HG03135 (cell line): ENCODE results near the gene SSR3.
"Not testable (repeated sequence)": the region's sequence is repeated elsewhere in the genome, so short reads cannot be mapped to it uniquely, and the experiment has no call there.

ENCODE experiments used
- ATAC-seq: cut with Tn5 transposase; IDR thresholded peaks from one replicate; pipeline ENCODE4 v1.9.1; 2021; ENCODE audit warnings: mild to moderate bottlenecking, moderate library complexity; ENCODE audit not compliant: unreplicated experiment

SSR3 gene

DNA sequence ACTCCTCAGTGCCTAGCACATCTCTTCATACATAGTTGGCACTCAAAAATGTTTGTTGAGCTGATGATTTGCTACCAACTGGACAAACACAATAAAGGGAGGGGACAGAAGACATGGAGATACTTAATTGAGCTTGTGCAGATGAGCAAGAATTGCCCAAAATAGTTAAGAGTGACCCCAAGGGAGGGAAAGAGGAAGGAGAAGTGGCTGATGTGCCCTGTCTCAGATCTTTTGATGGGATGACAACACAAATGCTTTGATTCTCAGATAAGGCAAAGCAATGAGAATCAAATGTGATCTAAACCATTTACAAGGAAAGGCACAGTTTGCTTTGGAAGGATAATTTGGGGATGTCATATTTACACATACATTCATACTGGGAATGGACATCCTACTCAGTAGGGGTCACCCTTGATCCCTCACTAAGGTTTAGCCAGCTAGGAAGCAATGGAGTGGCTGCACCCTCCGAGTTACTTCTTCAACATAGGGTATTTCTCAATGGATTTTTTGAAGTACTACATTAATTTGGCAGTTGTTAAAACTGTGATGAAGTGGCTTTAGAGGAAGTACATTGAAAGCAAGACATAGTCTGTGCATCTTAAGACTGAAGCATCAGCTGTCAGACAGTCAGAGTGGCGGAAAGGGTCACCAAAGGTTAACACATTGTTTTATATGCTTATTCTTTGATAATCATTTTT, 21.9 kb upstream of the SSR3 start:
- ATAC-seq = no peak

DNA sequence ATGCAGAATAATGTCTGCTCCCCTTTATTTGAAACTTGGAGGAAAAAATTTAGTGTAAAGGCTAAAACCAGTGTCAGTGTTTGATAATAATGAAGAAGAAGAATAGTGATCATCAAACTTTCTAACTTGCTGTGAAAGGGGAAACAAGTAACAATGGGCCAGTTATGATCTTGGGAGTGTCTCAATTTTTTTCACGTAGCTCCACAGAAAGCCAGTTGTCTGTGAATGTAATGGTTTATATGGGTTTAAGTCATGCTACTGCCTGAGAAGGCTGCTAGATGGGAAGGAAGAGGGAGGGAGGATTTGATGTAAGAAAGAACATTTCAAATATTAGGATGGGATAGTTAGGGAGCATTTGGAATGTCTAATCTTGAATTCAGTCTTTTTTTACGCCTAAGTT, 21.1 kb upstream of the SSR3 start:
- ATAC-seq = no peak

DNA sequence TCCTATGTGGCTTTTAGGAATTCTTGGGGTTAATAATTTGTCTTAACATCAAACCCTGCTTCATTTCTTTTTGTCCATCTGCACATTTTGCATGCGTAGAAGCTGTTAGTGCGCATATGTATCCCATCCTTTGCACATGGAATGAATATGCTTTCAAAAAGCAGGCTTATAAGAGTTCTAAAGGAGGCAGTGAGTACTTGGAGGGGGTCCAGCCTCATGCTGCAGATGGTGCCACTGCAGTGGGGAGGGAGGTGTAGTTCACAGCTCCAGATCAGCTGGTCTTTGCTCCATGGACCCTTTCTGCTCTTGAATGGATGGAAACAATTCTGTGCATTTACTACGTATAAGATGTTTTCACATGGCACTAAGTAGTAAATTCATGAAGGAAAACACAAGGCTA, 20.7 kb upstream of the SSR3 start:
- ATAC-seq = no peak

DNA sequence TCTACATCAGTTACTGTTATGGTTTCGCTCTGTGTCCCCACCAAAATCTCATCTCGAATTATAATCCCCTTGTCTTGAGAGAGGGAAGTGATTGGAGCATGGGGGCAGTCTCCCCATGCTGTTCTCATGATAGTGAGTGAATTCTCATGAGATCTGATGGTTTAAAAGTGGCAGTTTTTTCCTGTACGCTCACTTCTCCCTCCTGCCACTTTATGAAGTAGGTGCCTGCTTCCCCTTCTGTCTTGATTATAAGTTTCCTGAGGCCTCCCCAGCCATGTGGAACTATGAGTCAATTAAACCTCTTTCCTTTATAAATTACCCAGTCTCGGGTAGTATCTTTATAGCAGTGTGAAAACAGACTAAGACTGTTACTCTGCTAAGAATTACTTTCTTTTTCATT, 15.0 kb upstream of the SSR3 start:
- ATAC-seq = not testable (repeated sequence)

- not testable (repeated sequence) for ATAC-seq
Measured at GRCh38 chr3:156569016-156569415, 14.1 kb upstream of the SSR3 start.

GRCh38 chr3:156563900-156564682, 9.2 kb upstream of the SSR3 start:
- no peak for ATAC-seq

DNA sequence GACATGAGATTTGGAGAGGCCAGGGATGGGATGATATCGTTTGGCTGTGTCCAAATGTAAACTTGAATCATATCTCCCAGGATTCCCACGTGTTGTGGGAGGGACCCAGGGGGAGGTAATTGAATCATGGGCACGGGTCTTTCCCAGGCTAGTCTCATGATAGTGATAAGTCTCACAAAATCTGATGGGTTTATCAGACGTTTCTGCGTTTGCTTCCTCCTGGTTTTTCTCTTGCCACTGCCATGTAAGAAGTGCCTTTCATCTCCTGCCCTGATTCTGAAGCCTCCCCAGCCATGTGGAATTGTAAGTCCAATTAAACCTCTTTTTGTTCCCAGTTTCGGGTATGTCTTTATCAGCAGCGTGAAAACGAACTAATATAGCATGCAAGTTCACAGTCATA, 7.6 kb upstream of the SSR3 start:
- ATAC-seq = not testable (repeated sequence)

- no peak for ATAC-seq
Measured at GRCh38 chr3:156561533-156561932, 6.6 kb upstream of the SSR3 start.

DNA sequence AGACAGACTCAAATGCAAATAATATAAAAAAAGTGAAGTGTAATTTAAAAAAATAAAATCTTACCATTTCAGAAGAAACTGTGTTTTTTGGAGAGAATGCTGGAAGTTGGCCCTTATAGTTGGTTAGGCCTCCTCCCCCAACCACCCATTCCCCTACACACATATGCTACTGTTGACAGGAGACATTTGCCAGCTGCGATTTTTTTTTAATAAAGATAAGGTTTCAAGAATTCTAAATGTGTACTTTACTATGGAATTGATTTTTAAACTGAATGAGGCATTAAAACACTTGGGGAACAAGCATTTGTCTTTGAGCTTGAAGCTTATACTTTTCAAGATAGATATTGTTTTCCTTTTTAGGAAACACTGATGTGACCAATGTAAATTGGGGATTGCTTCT, 4.4 kb upstream of the SSR3 start:
- ATAC-seq = no peak

DNA sequence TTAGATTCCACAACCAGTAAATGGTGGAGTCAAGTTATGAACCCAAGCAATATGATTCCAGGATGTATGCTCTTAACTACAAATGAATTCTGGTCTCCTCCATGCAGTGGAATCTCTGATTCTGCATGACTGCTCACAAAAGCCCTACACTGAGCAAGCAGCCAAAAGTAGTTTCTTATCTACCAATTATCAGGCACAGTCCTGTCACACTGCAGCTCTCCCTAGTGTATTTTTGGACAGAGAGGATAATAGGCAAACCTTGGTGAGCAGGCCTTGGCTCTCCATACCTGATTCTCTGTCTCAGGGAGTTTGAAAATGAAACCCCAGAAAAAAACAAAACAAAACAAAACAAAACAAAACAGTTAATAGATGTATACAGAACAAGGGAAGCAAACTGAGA, 3.5 kb upstream of the SSR3 start:
- ATAC-seq = no peak

GRCh38 chr3:156554515-156554841, 439 bp downstream of the SSR3 start:
- ATAC-seq = no peak

DNA sequence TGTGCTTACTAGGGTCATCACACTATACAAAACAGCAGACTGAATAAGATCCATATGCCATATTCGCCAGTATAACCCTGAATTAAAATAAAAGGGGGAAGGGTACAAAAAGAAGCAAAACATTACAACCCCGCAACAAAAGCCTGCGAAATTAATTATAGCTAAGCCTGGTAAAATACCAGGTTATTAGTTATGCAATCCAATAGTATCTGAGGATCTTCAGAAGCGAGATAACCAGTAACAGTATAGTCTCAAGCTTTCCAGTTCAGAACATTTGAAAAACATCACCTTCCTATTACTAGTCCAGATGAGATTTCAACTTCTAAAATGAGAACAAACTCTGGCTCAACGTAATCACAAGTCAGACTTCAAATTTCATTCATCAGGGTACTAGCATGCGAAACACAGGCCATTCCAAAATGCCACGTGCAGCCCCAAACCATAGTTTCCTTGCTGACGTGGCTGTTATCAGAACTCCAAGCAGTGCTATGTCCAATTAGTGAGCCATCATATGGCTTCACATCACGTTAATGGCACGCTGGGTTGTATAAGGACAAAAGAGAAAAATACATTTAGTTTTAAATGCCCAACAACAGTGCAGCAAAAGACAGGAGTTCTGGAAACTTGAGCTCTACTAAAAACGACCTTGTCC, 1.1 kb downstream of the SSR3 start:
- no peak for ATAC-seq

DNA sequence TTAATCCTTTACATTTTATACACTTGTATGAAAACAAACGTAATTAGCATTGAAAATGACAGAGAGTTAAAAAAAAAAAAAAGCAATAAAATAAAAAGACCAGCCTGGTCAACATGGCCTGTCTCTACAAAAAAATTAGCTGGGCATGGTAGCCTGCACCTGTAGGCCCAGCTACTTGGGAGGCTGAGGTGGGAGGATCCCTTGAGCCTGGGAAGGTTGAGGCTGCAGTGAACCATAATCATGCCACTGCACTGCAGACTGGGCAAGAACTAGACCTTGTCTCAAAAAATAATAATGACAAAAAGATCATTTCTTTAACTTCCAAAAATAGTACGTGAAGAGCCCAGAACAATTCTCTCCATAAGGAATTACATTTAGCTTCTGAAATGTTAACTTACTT, 1.9 kb downstream of the SSR3 start:
- ATAC-seq = no peak

GRCh38 chr3:156551746-156552145, 3.2 kb downstream of the SSR3 start:
- no peak for ATAC-seq

- ATAC-seq = no peak
Measured at GRCh38 chr3:156551261-156551660, 3.7 kb downstream of the SSR3 start.

GRCh38 chr3:156548902-156549301, 6.0 kb downstream of the SSR3 start:
- no peak for ATAC-seq

DNA sequence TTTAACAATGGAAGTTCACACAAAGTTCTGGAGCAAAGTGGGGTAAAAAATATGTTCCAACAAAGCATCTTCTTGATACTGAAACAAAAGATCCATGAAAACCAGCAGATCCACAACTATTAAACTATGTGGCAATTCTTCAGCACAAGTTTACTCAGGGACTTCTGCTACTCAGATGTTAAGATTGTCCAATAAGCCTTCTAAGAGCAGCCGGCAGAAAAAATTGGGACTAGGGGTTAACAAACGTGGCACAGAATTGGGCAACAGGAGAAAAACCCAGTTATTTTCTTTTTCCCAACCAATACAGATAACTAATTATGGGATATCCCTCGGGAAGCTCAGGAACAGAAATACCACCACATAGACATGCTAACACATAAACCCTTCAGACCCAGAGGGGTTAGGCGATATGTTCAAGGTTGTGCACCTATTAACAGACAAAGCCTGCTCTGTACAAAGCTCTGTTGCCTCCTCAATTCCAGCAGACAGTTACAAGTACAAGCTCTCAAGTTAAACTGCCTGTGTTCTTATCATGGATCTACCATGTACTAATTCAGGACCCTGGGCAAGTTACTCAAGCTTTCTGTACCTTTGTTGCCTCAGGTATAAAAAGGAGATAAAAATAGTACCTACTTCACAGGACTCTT, 6.8 kb downstream of the SSR3 start:
- ATAC-seq = no peak

- ATAC-seq = no peak
Measured at GRCh38 chr3:156547637-156548036, 7.3 kb downstream of the SSR3 start.

- ATAC-seq = no peak
Measured at GRCh38 chr3:156543043-156543555, 11.8 kb downstream of the SSR3 start.

DNA sequence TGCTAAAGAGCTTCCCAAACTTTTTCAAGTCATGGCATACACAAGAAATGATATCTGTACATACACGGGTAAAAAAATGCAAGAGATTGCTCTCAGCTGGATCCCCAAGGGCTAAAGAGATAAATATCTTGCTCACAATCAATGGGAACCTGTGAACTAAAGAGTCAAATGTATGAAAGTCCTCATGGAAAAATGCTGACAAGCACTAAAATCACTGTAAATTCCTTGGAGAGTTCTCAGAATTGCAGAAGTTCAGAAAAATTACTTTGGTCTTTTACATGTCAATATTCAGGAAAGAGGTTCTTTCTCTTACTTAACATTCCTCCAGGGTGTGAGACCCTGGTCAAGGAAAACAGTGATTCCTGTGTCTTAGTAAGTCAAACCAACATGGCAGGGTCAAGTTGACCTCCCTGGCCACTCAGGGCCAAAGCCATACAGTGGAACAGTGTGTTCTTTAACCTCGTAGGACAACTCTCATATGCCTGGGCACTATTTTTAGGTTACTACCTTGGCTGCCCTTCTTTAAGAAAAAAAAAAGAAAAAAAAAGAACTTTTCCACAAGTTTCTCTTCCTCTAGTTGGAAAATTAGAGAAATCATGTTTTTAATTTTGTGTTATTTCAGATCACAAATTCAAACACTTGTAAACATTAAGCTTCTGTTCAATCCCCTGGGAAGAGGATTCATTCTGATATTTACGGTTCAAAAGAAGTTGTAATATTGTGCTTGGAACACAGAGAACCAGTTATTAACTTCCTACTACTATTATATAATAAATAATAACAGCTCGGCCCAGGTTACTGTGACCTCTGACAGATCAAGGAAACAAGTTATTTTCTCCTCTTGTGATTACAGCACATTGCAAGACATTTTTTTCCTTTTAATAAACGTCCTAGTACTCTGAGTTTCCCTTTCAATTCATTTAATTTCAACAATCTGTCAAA, 12.5 kb downstream of the SSR3 start:
- no peak for ATAC-seq
